HepG2 (cell line): ENCODE data around the gene GGA3. TPM values are rescaled to one million over a fixed set of nuclear protein-coding genes. Genes with fewer than 3 reads are reported as not detected.

Experiments used
- ARNT2 ChIP-seq: sonication (generic); formaldehyde crosslinking; IDR thresholded peaks from 2 replicates; pipeline ENCODE4 v1.8.0; 2022; ENCODE audit warnings: mild to moderate bottlenecking, low read depth, missing genetic modification reagents, moderate library complexity
- ARNTL ChIP-seq: sonication (generic); formaldehyde crosslinking; IDR thresholded peaks from 2 replicates; pipeline ENCODE4 v1.4.0; 2020; ENCODE audit warnings: mild to moderate bottlenecking, missing genetic modification reagents
- DNMT1 ChIP-seq: sonication (generic); formaldehyde crosslinking; IDR thresholded peaks from 2 replicates; pipeline ENCODE4 v1.5.1; 2020; ENCODE audit warnings: mild to moderate bottlenecking, missing genetic modification reagents
- HHEX ChIP-seq: IDR thresholded peaks from 2 replicates; pipeline ENCODE4 v1.6.1; 2016; ENCODE audit warnings: control low read depth
- KLF12 ChIP-seq: sonication (generic); formaldehyde crosslinking; IDR thresholded peaks from 2 replicates; pipeline ENCODE4 v1.4.0; 2020; ENCODE audit warnings: missing genetic modification reagents, borderline replicate concordance
- NFE2L1 ChIP-seq: sonication (generic); formaldehyde crosslinking; IDR thresholded peaks from 2 replicates; pipeline ENCODE4 v1.4.0; 2020; ENCODE audit warnings: missing genetic modification reagents, mild to moderate bottlenecking, borderline replicate concordance
- ZFX ChIP-seq: sonication (generic); formaldehyde crosslinking; IDR thresholded peaks from 2 replicates; pipeline ENCODE4 v1.4.0; 2020; ENCODE audit warnings: mild to moderate bottlenecking, low read depth, missing genetic modification reagents, moderate library complexity
- ZNF124 ChIP-seq: sonication (generic); formaldehyde crosslinking; IDR thresholded peaks from 2 replicates; pipeline ENCODE4 v1.4.0; 2020; ENCODE audit warnings: missing genetic modification reagents
- ZNF3 ChIP-seq: IDR thresholded peaks from 2 replicates; pipeline ENCODE4 v1.7.0; 2017; ENCODE audit warnings: inconsistent platforms
- ZNF776 ChIP-seq: sonication (generic); formaldehyde crosslinking; IDR thresholded peaks from 2 replicates; pipeline ENCODE4 v1.4.0; 2020; ENCODE audit warnings: mild to moderate bottlenecking, missing genetic modification reagents
- polyA plus RNA-seq, 8 experiments: library from polyadenylated mRNA; depleted of rRNA in 3 of 8; stranded (reverse) in 7 of 8; unstranded in 1 of 8; fragments of >200 nt; fragmentation: Illumina TruSeq in 4 of 8; extraction: Trizol in 4 of 8; gene quantifications; 2 replicates each; pipeline versions ENCODE4 v1.2.1 to v1.2.3, GENCODE V29; 2011 to 2016; ENCODE audit warnings: low read depth in 4 of 8, missing spikeins in 1 of 8, mixed read lengths in 1 of 8; ENCODE audit not compliant: insufficient read depth in 1 of 8
- total RNA-seq, 5 experiments: library from RNA; depleted of rRNA; stranded (reverse); fragments of >200 nt; fragmentation: Illumina TruSeq; extraction: Trizol; gene quantifications; 2 replicates each; pipeline ENCODE4 v1.2.3, GENCODE V29; 2016; ENCODE audit warnings: low read depth in 1 of 5
- TF ChIP-seq, protein P1 (sequence below): sonication (generic); formaldehyde crosslinking; IDR thresholded peaks from 2 replicates; pipeline ENCODE4 v1.4.0; 2020; ENCODE audit warnings: missing genetic modification reagents, borderline replicate concordance
- TF ChIP-seq, protein P2 (sequence below): sonication (generic); formaldehyde crosslinking; IDR thresholded peaks from 2 replicates; pipeline ENCODE4; 2020; ENCODE audit warnings: missing genetic modification reagents, mild to moderate bottlenecking, borderline replicate concordance
- TF ChIP-seq, protein P3 (sequence below): sonication (generic); formaldehyde crosslinking; IDR thresholded peaks from 2 replicates; pipeline ENCODE4 v1.4.0; 2020; ENCODE audit warnings: mild to moderate bottlenecking, missing genetic modification reagents, borderline replicate concordance

Gene GGA3
- total and polyA plus RNA-seq, 2 of the 13 experiments (the other 11 are each of a cell fraction or from before 2014, with no cell fraction given): 28.4 to 43.7 TPM

DNA sequence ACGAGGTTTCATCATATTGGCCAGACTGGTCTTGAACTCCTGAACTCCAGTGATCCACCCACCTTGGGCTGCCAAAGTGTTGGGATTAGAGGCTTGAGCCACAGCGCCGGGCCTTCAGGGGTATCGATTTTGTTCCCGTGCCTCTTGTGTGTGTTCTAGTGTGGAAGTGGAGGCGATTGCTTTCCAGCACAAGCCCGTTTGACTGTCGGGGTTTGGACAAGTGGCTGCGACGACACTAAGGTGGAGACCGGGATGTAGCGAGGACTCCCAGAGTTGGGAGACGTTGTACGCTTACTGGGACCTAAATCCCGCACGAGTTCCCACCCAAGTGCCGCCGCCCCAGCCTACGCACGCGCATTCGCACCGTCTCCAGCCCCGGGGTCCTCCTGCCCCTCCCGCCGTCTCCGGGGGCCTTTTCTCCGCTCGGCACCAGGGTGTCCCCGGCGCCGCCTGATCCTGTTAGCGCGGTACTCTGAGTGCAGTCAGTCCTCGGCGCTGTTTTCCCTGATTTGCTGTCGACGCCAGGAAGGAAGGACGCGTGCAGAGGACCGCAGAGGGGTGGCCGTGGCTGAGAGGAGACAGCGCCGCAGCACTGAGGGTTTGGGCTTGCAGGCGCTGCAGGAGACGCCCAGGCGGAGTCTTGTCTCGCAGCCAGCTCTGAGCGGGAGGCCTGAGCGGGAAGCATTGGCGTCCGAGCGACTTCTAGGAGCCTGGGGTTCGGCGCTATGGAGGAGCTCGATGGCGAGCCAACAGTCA lies 56.2 kb downstream of the GGA3 start, which contains the start of gene NUP85 (continued):
- TF ChIP-seq, protein P1, sequence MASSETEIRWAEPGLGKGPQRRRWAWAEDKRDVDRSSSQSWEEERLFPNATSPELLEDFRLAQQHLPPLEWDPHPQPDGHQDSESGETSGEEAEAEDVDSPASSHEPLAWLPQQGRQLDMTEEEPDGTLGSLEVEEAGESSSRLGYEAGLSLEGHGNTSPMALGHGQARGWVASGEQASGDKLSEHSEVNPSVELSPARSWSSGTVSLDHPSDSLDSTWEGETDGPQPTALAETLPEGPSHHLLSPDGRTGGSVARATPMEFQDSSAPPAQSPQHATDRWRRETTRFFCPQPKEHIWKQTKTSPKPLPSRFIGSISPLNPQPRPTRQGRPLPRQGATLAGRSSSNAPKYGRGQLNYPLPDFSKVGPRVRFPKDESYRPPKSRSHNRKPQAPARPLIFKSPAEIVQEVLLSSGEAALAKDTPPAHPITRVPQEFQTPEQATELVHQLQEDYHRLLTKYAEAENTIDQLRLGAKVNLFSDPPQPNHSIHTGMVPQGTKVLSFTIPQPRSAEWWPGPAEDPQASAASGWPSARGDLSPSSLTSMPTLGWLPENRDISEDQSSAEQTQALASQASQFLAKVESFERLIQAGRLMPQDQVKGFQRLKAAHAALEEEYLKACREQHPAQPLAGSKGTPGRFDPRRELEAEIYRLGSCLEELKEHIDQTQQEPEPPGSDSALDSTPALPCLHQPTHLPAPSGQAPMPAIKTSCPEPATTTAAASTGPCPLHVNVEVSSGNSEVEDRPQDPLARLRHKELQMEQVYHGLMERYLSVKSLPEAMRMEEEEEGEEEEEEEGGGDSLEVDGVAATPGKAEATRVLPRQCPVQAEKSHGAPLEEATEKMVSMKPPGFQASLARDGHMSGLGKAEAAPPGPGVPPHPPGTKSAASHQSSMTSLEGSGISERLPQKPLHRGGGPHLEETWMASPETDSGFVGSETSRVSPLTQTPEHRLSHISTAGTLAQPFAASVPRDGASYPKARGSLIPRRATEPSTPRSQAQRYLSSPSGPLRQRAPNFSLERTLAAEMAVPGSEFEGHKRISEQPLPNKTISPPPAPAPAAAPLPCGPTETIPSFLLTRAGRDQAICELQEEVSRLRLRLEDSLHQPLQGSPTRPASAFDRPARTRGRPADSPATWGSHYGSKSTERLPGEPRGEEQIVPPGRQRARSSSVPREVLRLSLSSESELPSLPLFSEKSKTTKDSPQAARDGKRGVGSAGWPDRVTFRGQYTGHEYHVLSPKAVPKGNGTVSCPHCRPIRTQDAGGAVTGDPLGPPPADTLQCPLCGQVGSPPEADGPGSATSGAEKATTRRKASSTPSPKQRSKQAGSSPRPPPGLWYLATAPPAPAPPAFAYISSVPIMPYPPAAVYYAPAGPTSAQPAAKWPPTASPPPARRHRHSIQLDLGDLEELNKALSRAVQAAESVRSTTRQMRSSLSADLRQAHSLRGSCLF: no peak
- TF ChIP-seq ARNTL (CRISPR knock-in tag) (peak; percentile 34; the same call in 1 of the 2 replicates), ZFX (CRISPR knock-in tag) (peak; percentile 90), ZNF3 (CRISPR knock-in tag) (peak; percentile 64; the same call in 1 of the 2 replicates), DNMT1 (CRISPR knock-in tag) (peak; percentile 6; the same call in 1 of the 2 replicates), ZNF776 (CRISPR knock-in tag) (peak; percentile 91), ARNT2 (CRISPR knock-in tag) (peak; percentile 87), ZNF124 (peak; percentile 98), HHEX (CRISPR knock-in tag) (no peak), KLF12 (CRISPR knock-in tag) (peak; percentile 88; the same call in 1 of the 2 replicates), NFE2L1 (CRISPR knock-in tag) (no peak; the same call in 1 of the 2 replicates)
- TF ChIP-seq, protein P2, sequence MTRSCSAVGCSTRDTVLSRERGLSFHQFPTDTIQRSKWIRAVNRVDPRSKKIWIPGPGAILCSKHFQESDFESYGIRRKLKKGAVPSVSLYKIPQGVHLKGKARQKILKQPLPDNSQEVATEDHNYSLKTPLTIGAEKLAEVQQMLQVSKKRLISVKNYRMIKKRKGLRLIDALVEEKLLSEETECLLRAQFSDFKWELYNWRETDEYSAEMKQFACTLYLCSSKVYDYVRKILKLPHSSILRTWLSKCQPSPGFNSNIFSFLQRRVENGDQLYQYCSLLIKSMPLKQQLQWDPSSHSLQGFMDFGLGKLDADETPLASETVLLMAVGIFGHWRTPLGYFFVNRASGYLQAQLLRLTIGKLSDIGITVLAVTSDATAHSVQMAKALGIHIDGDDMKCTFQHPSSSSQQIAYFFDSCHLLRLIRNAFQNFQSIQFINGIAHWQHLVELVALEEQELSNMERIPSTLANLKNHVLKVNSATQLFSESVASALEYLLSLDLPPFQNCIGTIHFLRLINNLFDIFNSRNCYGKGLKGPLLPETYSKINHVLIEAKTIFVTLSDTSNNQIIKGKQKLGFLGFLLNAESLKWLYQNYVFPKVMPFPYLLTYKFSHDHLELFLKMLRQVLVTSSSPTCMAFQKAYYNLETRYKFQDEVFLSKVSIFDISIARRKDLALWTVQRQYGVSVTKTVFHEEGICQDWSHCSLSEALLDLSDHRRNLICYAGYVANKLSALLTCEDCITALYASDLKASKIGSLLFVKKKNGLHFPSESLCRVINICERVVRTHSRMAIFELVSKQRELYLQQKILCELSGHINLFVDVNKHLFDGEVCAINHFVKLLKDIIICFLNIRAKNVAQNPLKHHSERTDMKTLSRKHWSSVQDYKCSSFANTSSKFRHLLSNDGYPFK (CRISPR knock-in tag): peak; percentile 92
- TF ChIP-seq, protein P3, sequence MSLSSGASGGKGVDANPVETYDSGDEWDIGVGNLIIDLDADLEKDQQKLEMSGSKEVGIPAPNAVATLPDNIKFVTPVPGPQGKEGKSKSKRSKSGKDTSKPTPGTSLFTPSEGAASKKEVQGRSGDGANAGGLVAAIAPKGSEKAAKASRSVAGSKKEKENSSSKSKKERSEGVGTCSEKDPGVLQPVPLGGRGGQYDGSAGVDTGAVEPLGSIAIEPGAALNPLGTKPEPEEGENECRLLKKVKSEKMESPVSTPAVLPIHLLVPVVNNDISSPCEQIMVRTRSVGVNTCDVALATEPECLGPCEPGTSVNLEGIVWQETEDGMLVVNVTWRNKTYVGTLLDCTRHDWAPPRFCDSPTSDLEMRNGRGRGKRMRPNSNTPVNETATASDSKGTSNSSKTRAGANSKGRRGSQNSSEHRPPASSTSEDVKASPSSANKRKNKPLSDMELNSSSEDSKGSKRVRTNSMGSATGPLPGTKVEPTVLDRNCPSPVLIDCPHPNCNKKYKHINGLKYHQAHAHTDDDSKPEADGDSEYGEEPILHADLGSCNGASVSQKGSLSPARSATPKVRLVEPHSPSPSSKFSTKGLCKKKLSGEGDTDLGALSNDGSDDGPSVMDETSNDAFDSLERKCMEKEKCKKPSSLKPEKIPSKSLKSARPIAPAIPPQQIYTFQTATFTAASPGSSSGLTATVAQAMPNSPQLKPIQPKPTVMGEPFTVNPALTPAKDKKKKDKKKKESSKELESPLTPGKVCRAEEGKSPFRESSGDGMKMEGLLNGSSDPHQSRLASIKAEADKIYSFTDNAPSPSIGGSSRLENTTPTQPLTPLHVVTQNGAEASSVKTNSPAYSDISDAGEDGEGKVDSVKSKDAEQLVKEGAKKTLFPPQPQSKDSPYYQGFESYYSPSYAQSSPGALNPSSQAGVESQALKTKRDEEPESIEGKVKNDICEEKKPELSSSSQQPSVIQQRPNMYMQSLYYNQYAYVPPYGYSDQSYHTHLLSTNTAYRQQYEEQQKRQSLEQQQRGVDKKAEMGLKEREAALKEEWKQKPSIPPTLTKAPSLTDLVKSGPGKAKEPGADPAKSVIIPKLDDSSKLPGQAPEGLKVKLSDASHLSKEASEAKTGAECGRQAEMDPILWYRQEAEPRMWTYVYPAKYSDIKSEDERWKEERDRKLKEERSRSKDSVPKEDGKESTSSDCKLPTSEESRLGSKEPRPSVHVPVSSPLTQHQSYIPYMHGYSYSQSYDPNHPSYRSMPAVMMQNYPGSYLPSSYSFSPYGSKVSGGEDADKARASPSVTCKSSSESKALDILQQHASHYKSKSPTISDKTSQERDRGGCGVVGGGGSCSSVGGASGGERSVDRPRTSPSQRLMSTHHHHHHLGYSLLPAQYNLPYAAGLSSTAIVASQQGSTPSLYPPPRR (CRISPR knock-in tag): peak; percentile 47; the same call in 1 of the 2 replicates
